Dendritic cell treated with granulocyte-macrophage colony-stimulating factor and Interleukin-4, amounts not matched to agents 40 ng/mL and 50 ng/mL, for 4 days (primary cell): ENCODE data around the gene PCBP4.
"Not testable (repeated sequence)": the region's sequence is repeated elsewhere in the genome, so short reads cannot be mapped to it uniquely, and the experiment has no call there.

ENCODE experiments used
- H3K27ac Mint-ChIP-seq: one replicate; pipeline ENCODE4 v1.8.0; 2022; ENCODE audit warnings: mild to moderate bottlenecking, mixed read lengths
- H3K27me3 Mint-ChIP-seq: one replicate; pipeline ENCODE4 v1.8.0; 2022; ENCODE audit warnings: mild to moderate bottlenecking, mixed read lengths
- H3K36me3 Mint-ChIP-seq: one replicate; pipeline ENCODE4 v1.8.0; 2022; ENCODE audit warnings: low read depth, mixed read lengths
- H3K4me1 Mint-ChIP-seq: one replicate; pipeline ENCODE4 v1.8.0; 2022; ENCODE audit warnings: low read depth, mixed read lengths
- H3K4me3 Mint-ChIP-seq: one replicate; pipeline ENCODE4 v1.8.0; 2022; ENCODE audit warnings: mild to moderate bottlenecking, moderate library complexity, mixed read lengths
- H3K9me3 Mint-ChIP-seq: one replicate; pipeline ENCODE4 v1.8.0; 2022; ENCODE audit warnings: mixed read lengths
- intact Hi-C: fragments of 100-400 bp; cut with micrococcal nuclease; formaldehyde crosslinking; loops from one replicate; pipeline ENCODE4 v1.15.0; 2022

PCBP4 gene

GRCh38 chr3:51929420-51930003, 37.7 kb downstream of the PCBP4 start:
- H3K27me3 Mint-ChIP-seq, result peaks cover 7% of the 10 kb centered on the region
- intact Hi-C loops, result no loop called here
- H3K4me3 Mint-ChIP-seq, result no peak overlapping the region
- peaks cover 30% of the 10 kb centered on the region for H3K36me3 Mint-ChIP-seq
- no peak overlapping the region for H3K27ac Mint-ChIP-seq
- H3K9me3 Mint-ChIP-seq, result no peaks in the 10 kb centered on the region
- peaks cover 6% of the 10 kb centered on the region for H3K4me1 Mint-ChIP-seq

- H3K4me3 Mint-ChIP-seq, H3K27ac Mint-ChIP-seq, H3K27me3 Mint-ChIP-seq, H3K4me1 Mint-ChIP-seq, intact Hi-C loops, H3K9me3 Mint-ChIP-seq: not testable (repeated sequence)
- peaks cover 25% of the 10 kb centered on the region for H3K36me3 Mint-ChIP-seq
Observed at GRCh38 chr3:51928981-51929380, 38.3 kb downstream of the PCBP4 start.

- intact Hi-C loops, result no loop called here
- Mint-ChIP-seq H3K36me3 (peaks cover 20% of the 10 kb centered on the region), H3K4me1 (peaks cover 6% of the 10 kb centered on the region), H3K27ac (no peak overlapping the region), H3K27me3 (peaks cover 7% of the 10 kb centered on the region), H3K9me3 (no peaks in the 10 kb centered on the region), H3K4me3 (no peak overlapping the region)
Observed at GRCh38 chr3:51928438-51928837, 38.8 kb downstream of the PCBP4 start.

GRCh38 chr3:51927061-51927977, 39.9 kb downstream of the PCBP4 start:
- Mint-ChIP-seq H3K4me1 (peaks cover 6% of the 10 kb centered on the region), H3K9me3 (no peaks in the 10 kb centered on the region), H3K27ac (no peak overlapping the region), H3K27me3 (peaks cover 7% of the 10 kb centered on the region), H3K36me3 (peaks cover 8% of the 10 kb centered on the region), H3K4me3 (no peak overlapping the region)
- intact Hi-C loops, result no loop called here

GRCh38 chr3:51921081-51921578, 46.1 kb downstream of the PCBP4 start:
- H3K4me1 Mint-ChIP-seq, result no peaks in the 10 kb centered on the region
- no peaks in the 10 kb centered on the region for H3K36me3 Mint-ChIP-seq
- H3K27me3 Mint-ChIP-seq, result peaks cover 14% of the 10 kb centered on the region
- H3K4me3 Mint-ChIP-seq, result no peak overlapping the region
- no peaks in the 10 kb centered on the region for H3K9me3 Mint-ChIP-seq
- H3K27ac Mint-ChIP-seq, result no peak overlapping the region
- intact Hi-C loops, result no loop called here

- Mint-ChIP-seq H3K9me3 (no peaks in the 10 kb centered on the region), H3K27ac (no peak overlapping the region)
Observed at GRCh38 chr3:51916418-51916817, 50.8 kb downstream of the PCBP4 start.

GRCh38 chr3:51908026-51908425, 59.2 kb downstream of the PCBP4 start:
- Mint-ChIP-seq H3K4me1 (no peaks in the 10 kb centered on the region), H3K27me3 (peaks cover 9% of the 10 kb centered on the region), H3K9me3 (peaks cover 23% of the 10 kb centered on the region), H3K4me3 (no peak overlapping the region), H3K36me3 (no peaks in the 10 kb centered on the region), H3K27ac (no peak overlapping the region)
- intact Hi-C loops, result no loop called here

More at GRCh38 chr3:51916418-51916817, 50.8 kb downstream of the PCBP4 start:
- Mint-ChIP-seq H3K4me1 (no peaks in the 10 kb centered on the region), H3K27me3 (peaks cover 12% of the 10 kb centered on the region), H3K36me3 (no peaks in the 10 kb centered on the region), H3K4me3 (no peak overlapping the region)
- intact Hi-C loops, result no loop called here
